A549 (cell line): ENCODE data around the gene CHCHD6. TPM values are rescaled to one million over a fixed set of nuclear protein-coding genes. Genes with fewer than 3 reads are reported as not detected.

Source experiments
- ATAC-seq, 2 experiments: fragments of 200-7000 bp in 1 of 2; fragments of >200 bp in 1 of 2; cut with Nextera tagmentation in 1 of 2; cut with Tn5 transposase in 1 of 2; 3 replicates each; pipeline versions ENCODE4 v1.8.0 to v1.9.1; 2018 to 2020; ENCODE audit warnings: mild to moderate bottlenecking in 1 of 2, moderate library complexity in 1 of 2
- CTCF ChIA-PET: fragments of 300-600 bp; sonication (Branson Sonifier 250); formaldehyde crosslinking; extraction: SDS; loops from one replicate; lab custom pipeline; 2021; ENCODE audit warnings: antibody characterized with exemption, inconsistent platforms; lab: Yijun Ruan, JAX
- POLR2A ChIA-PET: fragments of 350-600 bp; formaldehyde crosslinking; extraction: SDS; loops from one replicate; lab custom pipeline; 2021; ENCODE audit warnings: antibody characterized with exemption, inconsistent platforms; lab: Yijun Ruan, JAX
- DNase-seq, 2 experiments: peaks; one replicate each; pipeline versions ENCODE4 v3.0.0 to v3.0.0-alpha.2; 2011 to 2016; ENCODE audit warnings: low read depth in 1 of 2, low spot score in 1 of 2
- FAIRE-seq: peaks from 2 replicates; lab custom pipeline; 2011; peaks lifted over from hg19 to GRCh38; lab: Jason Lieb, UNC
- H3K27ac ChIP-seq, 2 experiments: fragments of >200 bp; sonication (Bioruptor Twin); formaldehyde crosslinking; 3 replicates each; pipeline ENCODE4 v1.5.1; 2016 to 2017
- H3K4me1 ChIP-seq: fragments of >200 bp; sonication (Bioruptor Twin); formaldehyde crosslinking; 3 replicates; pipeline ENCODE4 v1.6.1; 2016
- H3K4me2 ChIP-seq: fragments of >200 bp; sonication (Bioruptor Twin); formaldehyde crosslinking; 3 replicates; pipeline ENCODE4 v1.6.1; 2016
- H3K4me3 ChIP-seq: fragments of >200 bp; sonication (Bioruptor Twin); formaldehyde crosslinking; 3 replicates; pipeline ENCODE4 v1.5.1; 2016
- H3K9me3 ChIP-seq: fragments of >200 bp; sonication (Bioruptor Twin); formaldehyde crosslinking; 3 replicates; pipeline ENCODE4 v1.6.1; 2016
- CHD2 ChIP-seq: fragments of 150-350 bp; IDR thresholded peaks from 2 replicates; pipeline ENCODE4 v1.6.1; 2014; ENCODE audit warnings: low read length; ENCODE audit not compliant: partially characterized antibody
- EHF ChIP-seq: fragments of 250-450 bp; sonication (Bioruptor Pico); IDR thresholded peaks from 2 replicates; pipeline ENCODE4 v1.5.0; 2020; ENCODE audit warnings: mild to moderate bottlenecking
- FOSB ChIP-seq: fragments of 250-450 bp; sonication (Bioruptor Pico); IDR thresholded peaks from 2 replicates; pipeline ENCODE4 v1.5.0; 2020; ENCODE audit warnings: mild to moderate bottlenecking, moderate library complexity
- FOXS1 ChIP-seq: fragments of 250-450 bp; sonication (Bioruptor Pico); IDR thresholded peaks from 2 replicates; pipeline ENCODE4 v1.5.0; 2020; ENCODE audit warnings: mild to moderate bottlenecking, moderate library complexity
- GATA3 ChIP-seq: IDR thresholded peaks from 2 replicates; pipeline ENCODE4 v1.6.1; 2012; ENCODE audit warnings: borderline replicate concordance
- HDAC2 ChIP-seq: fragments of 200-600 bp; sonication (generic); IDR thresholded peaks from 2 replicates; pipeline ENCODE4 v1.6.1; 2016
- HEYL ChIP-seq: fragments of 250-450 bp; sonication (Bioruptor Pico); IDR thresholded peaks from 2 replicates; pipeline ENCODE4 v1.8.0; 2021; ENCODE audit warnings: mild to moderate bottlenecking, moderate library complexity
- MAFK ChIP-seq: fragments of 450-650 bp; IDR thresholded peaks from 2 replicates; pipeline ENCODE4 v1.6.1; 2014; ENCODE audit not compliant: partially characterized antibody
- MYC ChIP-seq: IDR thresholded peaks from 2 replicates; pipeline ENCODE4 v1.6.1; 2012; ENCODE audit warnings: mild to moderate bottlenecking, inconsistent platforms, low read length, improper control_type of control experiment, borderline replicate concordance
- PHF8 ChIP-seq: fragments of 200-600 bp; sonication (generic); IDR thresholded peaks from 2 replicates; pipeline ENCODE4 v1.6.1; 2016; ENCODE audit warnings: low read depth, mild to moderate bottlenecking, antibody characterized with exemption, moderate library complexity, borderline replicate concordance
- POLR2A ChIP-seq: IDR thresholded peaks from 2 replicates; pipeline ENCODE4 v1.6.1; 2012; ENCODE audit warnings: mild to moderate bottlenecking, low read length
- SREBF2 ChIP-seq: fragments of 450-650 bp; IDR thresholded peaks from 2 replicates; pipeline ENCODE4 v1.6.1; 2014; ENCODE audit warnings: mild to moderate bottlenecking, moderate library complexity
- TFCP2L1 ChIP-seq: fragments of 250-450 bp; sonication (Bioruptor Pico); IDR thresholded peaks from 2 replicates; pipeline ENCODE4 v1.5.0; 2021; ENCODE audit warnings: mild to moderate bottlenecking
- TP53 ChIP-seq: fragments of 250-450 bp; sonication (Bioruptor Pico); IDR thresholded peaks from 2 replicates; pipeline ENCODE4 v1.5.0; 2021; ENCODE audit warnings: mild to moderate bottlenecking, moderate library complexity
- ZC3H11A ChIP-seq: fragments of 450-650 bp; IDR thresholded peaks from 2 replicates; pipeline ENCODE4 v1.6.1; 2014; ENCODE audit warnings: antibody characterized with exemption, mild to moderate bottlenecking
- ZFP36 ChIP-seq: fragments of 450-650 bp; IDR thresholded peaks from 2 replicates; pipeline ENCODE4 v1.6.1; 2014; ENCODE audit warnings: borderline replicate concordance; ENCODE audit not compliant: partially characterized antibody
- ZNF302 ChIP-seq: fragments of 250-450 bp; sonication (Bioruptor Pico); IDR thresholded peaks from 2 replicates; pipeline ENCODE4 v1.9.0; 2021; ENCODE audit warnings: inconsistent platforms, mild to moderate bottlenecking, moderate library complexity
- ZSCAN20 ChIP-seq: fragments of 250-450 bp; sonication (Bioruptor Pico); IDR thresholded peaks from 2 replicates; pipeline ENCODE4 v1.8.0; 2022; ENCODE audit warnings: mild to moderate bottlenecking, moderate library complexity
- WGBS: methylation state at CpG from one replicate; pipeline ENCODE4 v1.1.6; 2017; ENCODE audit errors: missing lambda C conversion rate; 5-methylcytosine and 5-hydroxymethylcytosine counted together
- polyA plus RNA-seq, 4 experiments: library from polyadenylated mRNA; depleted of rRNA in 3 of 4; stranded (reverse); fragments of >200 nt; fragmentation: RNase III in 1 of 4; extraction: RNeasy Plus Mini Kit Qiagen cat#74134 plus additional on column Dnase treatment in 1 of 4; gene quantifications; 2 replicates in 3 of 4; 3 replicates in 1 of 4; pipeline ENCODE4 v1.2.3, GENCODE V29; 2011 to 2017
- TF ChIP-seq, protein P1 (sequence below): fragments of 250-450 bp; sonication (Bioruptor Pico); IDR thresholded peaks from 2 replicates; pipeline ENCODE4 v1.5.0; 2020; ENCODE audit warnings: low read depth, mild to moderate bottlenecking, moderate library complexity
- TF ChIP-seq, protein P2 (sequence below): IDR thresholded peaks from 2 replicates; pipeline ENCODE4 v1.6.1; 2012
- TF ChIP-seq, protein P3 (sequence below): fragments of >200 bp; sonication (Bioruptor Twin); formaldehyde crosslinking; IDR thresholded peaks from 3 replicates; pipeline ENCODE4 v1.6.1; 2016

CHCHD6 gene
- polyA plus RNA-seq, 2 of the 4 experiments (the other 2 are of a cell fraction) = 15.0 to 18.1 TPM

DNA sequence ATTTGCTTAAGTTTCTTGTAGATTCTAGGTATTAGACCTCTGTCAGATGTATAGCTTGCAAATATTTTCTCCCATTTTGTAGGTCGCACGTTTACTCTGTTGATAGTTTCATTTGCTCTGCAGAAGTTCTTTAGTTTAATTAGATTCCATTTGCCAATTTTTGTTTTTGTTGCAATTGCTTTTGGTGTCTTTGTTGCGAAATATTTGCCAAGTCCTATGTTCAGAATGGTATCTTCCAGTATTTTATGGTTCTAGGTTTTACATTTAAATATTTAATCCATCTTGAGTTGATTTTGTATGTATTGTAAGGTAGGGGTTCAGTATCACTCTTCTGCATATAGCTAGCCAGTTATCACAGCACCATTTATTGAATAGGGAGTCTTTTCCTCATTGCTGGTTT lies 64.9 kb downstream of the CHCHD6 start:
- Histone ChIP-seq H3K27ac (no peak overlapping the region), H3K4me2 (no peak overlapping the region), H3K4me1 (no peaks in the 10 kb centered on the region), H3K9me3 (no peaks in the 10 kb centered on the region), H3K4me3 (no peak overlapping the region)
- POLR2A ChIA-PET = no interaction called here
- WGBS = 89% methylated on average over 3 of the region's 3 CpGs
- DNase-seq = no peak
- CTCF ChIA-PET = interaction anchor here (1.3 kb wide), 1 partner anchor 15 kb away, joined by 3 read pairs; no protein-coding TSS in a partner anchor
- no peak for FAIRE-seq
- no peak for ATAC-seq
- TF ChIP-seq, protein P1, sequence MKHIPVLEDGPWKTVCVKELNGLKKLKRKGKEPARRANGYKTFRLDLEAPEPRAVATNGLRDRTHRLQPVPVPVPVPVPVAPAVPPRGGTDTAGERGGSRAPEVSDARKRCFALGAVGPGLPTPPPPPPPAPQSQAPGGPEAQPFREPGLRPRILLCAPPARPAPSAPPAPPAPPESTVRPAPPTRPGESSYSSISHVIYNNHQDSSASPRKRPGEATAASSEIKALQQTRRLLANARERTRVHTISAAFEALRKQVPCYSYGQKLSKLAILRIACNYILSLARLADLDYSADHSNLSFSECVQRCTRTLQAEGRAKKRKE (CRISPR knock-in tag) = no peak
- TF ChIP-seq EHF (no peak), ZC3H11A (no peak), ZNF302 (CRISPR knock-in tag) (no peak), ZFP36 (no peak), HDAC2 (no peak), POLR2A (no peak), GATA3 (no peak), FOSB (CRISPR knock-in tag) (no peak), HEYL (CRISPR knock-in tag) (no peak), ZSCAN20 (CRISPR knock-in tag) (no peak), MYC (no peak), PHF8 (no peak), MAFK (no peak)

DNA sequence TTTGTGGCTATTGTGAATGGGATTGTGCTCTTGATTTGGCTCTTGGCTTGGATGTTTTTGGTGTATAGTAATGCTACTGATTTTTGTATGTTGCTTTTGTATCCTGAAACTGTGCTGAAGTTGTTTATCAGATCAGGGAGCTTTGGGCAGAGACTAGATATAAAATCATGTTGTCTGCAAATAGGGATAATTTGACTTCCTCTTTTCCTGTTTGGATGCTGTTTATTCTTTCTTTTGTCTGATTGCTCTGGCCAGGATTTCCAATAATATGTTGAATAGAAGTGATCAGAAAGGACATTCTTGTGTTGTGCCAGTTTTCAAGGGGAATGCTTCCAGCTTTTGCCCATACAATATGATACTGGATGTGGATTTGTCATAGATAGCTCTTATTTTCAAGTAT lies 66.1 kb downstream of the CHCHD6 start:
- H3K4me3 ChIP-seq = no peak overlapping the region
- no peaks in the 10 kb centered on the region for H3K9me3 ChIP-seq
- H3K4me1 ChIP-seq = no peaks in the 10 kb centered on the region
- DNase-seq (no peak), FAIRE-seq (no peak), ATAC-seq (no peak)
- no peak overlapping the region for H3K27ac ChIP-seq
- CTCF ChIA-PET = interaction anchor here (0.8 to 1.3 kb wide), 3 partner anchors 17 to 66 kb away, joined by 3 read pairs; no protein-coding TSS in a partner anchor
- no peak for TF ChIP-seq FOXS1 (CRISPR knock-in tag)
- TF ChIP-seq CHD2 = no peak
- no peak for TF ChIP-seq HEYL (CRISPR knock-in tag)
- TF ChIP-seq, protein P2, sequence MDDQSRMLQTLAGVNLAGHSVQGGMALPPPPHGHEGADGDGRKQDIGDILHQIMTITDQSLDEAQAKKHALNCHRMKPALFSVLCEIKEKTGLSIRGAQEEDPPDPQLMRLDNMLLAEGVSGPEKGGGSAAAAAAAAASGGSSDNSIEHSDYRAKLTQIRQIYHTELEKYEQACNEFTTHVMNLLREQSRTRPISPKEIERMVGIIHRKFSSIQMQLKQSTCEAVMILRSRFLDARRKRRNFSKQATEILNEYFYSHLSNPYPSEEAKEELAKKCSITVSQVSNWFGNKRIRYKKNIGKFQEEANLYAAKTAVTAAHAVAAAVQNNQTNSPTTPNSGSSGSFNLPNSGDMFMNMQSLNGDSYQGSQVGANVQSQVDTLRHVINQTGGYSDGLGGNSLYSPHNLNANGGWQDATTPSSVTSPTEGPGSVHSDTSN = no peak
- TF ChIP-seq FOSB (CRISPR knock-in tag) = no peak
- no peak for TF ChIP-seq TP53 (CRISPR knock-in tag)
- no peak overlapping the region for H3K4me2 ChIP-seq
- POLR2A ChIA-PET = no interaction called here

DNA sequence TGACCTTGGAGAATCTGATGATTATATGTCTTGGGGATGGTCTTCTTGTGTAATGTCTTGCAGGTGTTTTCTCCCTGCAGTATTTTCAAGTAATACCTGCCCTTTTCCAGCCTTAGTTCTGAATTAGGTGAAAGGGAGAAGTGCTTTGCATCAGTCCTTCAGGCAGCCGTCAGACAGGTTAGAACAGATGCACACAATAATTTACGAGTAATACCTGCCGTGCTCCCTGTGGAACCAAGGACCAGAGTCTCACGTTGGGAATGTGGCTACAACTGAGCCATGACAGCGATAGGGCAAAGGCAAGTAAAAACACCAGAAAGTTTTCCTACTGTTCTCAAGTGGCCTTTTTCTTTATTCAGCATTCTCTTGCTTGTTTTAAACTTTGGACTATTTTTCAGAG lies 69.1 kb downstream of the CHCHD6 start:
- ChIA-PET CTCF (interaction anchor here (0.6 to 1.1 kb wide), 2 partner anchors 12 to 21 kb away, joined by 3 read pairs; no protein-coding TSS in a partner anchor), POLR2A (no interaction called here)
- H3K4me2 ChIP-seq = no peak overlapping the region
- no peaks in the 10 kb centered on the region for H3K9me3 ChIP-seq
- H3K4me1 ChIP-seq = no peaks in the 10 kb centered on the region
- DNase-seq (no peak), FAIRE-seq (no peak), ATAC-seq (no peak)
- TF ChIP-seq FOSB (CRISPR knock-in tag) = no peak
- TF ChIP-seq, protein P3, sequence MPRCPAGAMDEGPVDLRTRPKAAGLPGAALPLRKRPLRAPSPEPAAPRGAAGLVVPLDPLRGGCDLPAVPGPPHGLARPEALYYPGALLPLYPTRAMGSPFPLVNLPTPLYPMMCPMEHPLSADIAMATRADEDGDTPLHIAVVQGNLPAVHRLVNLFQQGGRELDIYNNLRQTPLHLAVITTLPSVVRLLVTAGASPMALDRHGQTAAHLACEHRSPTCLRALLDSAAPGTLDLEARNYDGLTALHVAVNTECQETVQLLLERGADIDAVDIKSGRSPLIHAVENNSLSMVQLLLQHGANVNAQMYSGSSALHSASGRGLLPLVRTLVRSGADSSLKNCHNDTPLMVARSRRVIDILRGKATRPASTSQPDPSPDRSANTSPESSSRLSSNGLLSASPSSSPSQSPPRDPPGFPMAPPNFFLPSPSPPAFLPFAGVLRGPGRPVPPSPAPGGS = no peak
- no peak for TF ChIP-seq SREBF2
- TF ChIP-seq TFCP2L1 (CRISPR knock-in tag) = no peak
- no peak overlapping the region for H3K4me3 ChIP-seq
- WGBS = 89% methylated on average over 5 of the region's 5 CpGs
- no peak overlapping the region for H3K27ac ChIP-seq
